ES-I3 (cell line): ENCODE measurements around the gene MOK.
A peak's percentile ranks its signal among the peaks of the same experiment; 100 is the strongest.
"Not testable (repeated sequence)": the region's sequence is repeated elsewhere in the genome, so short reads cannot be mapped to it uniquely, and the experiment has no call there.

ENCODE experiments used
- H3K36me3 ChIP-seq: 2 replicates; pipeline ENCODE4 v1.6.1; 2013; ENCODE audit warnings: mild to moderate bottlenecking, low read length, control low read depth, moderate library complexity; ENCODE audit not compliant: insufficient read depth
- H3K4me1 ChIP-seq: 2 replicates; pipeline ENCODE4 v1.6.1; 2013; ENCODE audit warnings: mild to moderate bottlenecking, control low read depth, low read length; ENCODE audit not compliant: insufficient read depth
- H3K9ac ChIP-seq: 2 replicates; pipeline ENCODE4 v1.6.1; 2013; ENCODE audit warnings: low read depth, mild to moderate bottlenecking, low read length, moderate library complexity
- H3K9me3 ChIP-seq: 2 replicates; pipeline ENCODE4 v1.6.1; 2013; ENCODE audit warnings: mild to moderate bottlenecking, low read length, moderate library complexity; ENCODE audit not compliant: control insufficient read depth, insufficient read depth

Gene MOK

DNA sequence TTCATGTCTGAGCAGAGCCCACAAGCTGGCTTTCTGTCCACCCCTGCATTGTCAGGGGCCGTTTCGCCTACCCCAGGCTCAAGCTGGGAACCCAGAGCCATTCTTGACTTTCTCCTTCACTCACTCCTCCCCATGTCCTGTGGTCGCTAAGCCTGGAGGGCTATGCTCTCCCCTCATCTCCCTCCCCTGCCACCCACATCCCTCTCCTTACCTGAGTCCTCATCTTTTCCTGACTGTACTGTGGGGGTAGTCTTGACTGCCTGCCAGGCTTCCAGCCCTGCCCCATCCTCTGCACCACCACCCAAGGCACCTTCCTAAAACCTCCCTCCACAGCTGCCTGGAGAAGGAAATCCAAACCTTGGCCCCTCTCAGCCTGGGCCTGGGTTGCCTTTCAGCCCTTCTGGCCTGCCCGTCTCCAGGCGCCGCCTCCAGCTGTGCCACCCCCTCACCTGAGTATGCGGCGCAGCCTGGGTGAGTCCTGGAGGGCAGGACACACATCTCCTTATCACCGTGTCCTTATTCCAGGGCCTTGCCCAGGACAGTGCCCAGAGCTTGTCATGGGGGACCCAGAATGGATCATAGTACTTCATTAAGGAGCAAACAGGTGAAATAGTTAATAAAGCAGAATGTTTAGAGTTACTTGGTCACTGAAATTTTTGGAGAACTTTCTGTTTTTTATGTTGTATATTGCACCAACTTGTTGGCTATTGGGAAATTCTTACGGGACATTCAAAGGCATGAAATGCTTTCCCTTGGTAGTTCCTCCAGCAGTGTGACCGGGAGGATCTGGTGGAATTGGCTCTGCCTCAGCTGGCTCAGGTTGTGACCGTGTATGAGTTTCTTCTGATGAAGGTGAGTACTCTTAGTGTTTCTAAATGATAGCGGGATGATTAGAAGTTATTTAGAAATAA, 29.1 kb upstream of the MOK start:
- H3K9me3 ChIP-seq: no peaks in the 10 kb centered on the region
- no peak overlapping the region for H3K9ac ChIP-seq
- H3K36me3 ChIP-seq: peaks cover 19% of the 10 kb centered on the region
- H3K4me1 ChIP-seq: 0 out of 2 replicates have a peak, but pooled peaks cover 3% of the 10 kb centered on the region

DNA sequence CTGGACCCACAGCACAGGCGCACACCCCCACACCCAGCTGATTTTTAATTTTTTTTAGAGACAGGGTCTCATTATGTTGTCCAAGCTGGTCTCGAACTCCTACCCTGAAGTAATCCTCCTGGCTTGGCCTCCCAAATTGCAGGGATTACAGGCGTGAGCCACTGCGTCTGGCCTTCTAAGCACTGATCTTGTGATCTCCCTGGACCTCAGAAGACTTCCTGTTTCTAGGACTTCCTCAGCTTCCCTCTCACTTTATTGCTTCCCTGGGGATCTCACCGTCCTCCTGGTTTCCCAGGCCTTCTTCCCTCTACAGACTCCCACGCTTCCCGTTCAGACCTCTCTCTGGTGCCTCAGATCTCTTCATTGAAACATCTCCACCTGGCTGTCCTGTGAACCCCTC, 28.4 kb upstream of the MOK start:
- Histone ChIP-seq H3K9me3 (no peaks in the 10 kb centered on the region), H3K9ac (no peak overlapping the region), H3K4me1 (no peaks in the 10 kb centered on the region), H3K36me3 (peaks cover 14% of the 10 kb centered on the region)

DNA sequence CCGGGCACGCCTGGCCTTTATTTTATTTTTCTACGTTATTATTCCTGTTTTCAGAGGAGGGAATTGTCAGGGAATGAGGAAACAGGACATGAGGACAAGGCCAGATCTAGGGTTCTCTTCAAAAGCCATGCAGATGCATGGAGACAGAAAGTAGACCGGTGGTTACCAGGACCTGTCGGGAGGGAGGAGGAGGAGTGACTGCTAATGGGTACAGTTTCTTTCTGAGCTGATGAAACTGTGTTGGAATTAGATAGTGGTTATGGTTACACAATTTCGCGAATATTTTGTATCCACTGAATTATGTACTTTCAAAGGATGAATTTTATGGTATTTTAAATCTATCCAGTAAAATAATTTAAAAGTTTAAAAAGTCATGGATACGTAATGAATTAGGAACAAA, 25.8 kb upstream of the MOK start:
- Histone ChIP-seq H3K4me1 (no peaks in the 10 kb centered on the region), H3K9me3 (no peaks in the 10 kb centered on the region), H3K9ac (no peak overlapping the region), H3K36me3 (peaks cover 7% of the 10 kb centered on the region; the same call in 1 of the 2 replicates)

DNA sequence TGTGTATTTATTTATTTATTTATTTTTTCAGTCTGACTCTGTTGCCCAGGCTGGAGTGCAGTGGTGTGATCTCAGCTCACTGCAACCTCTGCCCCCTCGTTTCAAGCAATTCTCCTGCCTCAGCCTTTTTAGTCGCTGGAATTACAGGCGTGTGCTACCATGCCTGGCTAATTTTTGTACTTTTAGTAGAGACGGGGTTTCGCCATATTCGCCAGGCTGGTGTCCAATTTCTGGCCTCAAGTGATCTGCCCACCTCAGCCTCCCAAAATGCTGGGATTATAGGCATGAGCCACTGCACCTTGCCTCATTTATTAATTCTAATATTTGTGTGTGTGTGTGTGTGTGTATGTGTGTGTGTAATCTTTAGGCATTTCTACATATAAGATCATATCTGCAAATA, 24.4 kb upstream of the MOK start:
- H3K36me3 ChIP-seq, H3K9ac ChIP-seq, H3K4me1 ChIP-seq: not testable (repeated sequence)

DNA sequence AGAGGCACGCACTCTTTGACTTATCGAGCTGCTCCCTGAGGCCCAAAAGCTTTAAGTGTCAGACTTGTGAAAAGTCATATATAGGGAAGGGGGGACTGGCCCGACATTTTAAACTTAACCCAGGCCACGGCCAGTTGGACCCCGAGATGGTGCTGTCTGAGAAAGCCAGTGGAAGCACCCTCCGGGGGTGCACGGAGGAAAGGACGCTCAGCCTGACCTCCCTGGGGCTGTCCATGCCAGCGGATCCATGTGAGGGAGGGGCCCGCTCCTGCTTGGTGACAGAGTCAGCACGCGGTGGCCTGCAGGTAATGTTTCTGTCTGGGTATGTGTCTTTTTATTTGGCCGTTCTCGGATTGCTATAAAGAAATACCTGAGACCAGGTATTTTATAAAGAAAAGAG, 21.6 kb upstream of the MOK start:
- Histone ChIP-seq H3K9ac (no peak overlapping the region), H3K36me3 (no peaks in the 10 kb centered on the region), H3K4me1 (no peaks in the 10 kb centered on the region), H3K9me3 (no peaks in the 10 kb centered on the region)

More for the DNA sequence above, 24.4 kb upstream of the MOK start:
- H3K9me3 ChIP-seq: not testable (repeated sequence)

DNA sequence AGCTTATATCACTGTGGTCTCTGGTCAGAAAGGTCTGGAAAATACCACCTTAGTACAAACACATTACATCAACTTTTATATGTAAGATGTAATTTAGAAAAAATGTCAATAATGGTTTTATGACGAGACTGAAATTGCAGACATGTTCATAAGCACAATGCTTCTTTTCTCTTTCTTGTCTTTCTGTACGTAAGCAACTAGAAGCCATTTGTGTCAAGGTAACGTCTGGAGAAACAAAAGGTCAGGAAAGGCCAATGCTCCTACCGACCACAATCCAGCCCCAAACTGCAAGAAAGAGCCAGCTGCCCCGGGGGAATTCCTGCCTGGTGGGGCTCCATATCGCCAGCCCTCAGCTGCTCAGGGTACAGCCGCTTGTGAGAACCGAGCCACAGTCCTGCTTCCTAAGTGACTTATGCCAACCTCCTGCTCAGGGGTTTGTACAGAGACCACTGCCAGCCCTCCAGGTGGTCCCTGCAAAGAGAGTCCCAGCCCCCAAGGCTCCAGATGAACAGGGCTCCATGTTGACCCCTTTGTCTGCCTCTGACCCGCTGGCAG, 20.9 kb upstream of the MOK start:
- no peaks in the 10 kb centered on the region for H3K4me1 ChIP-seq
- H3K36me3 ChIP-seq: no peaks in the 10 kb centered on the region
- H3K9me3 ChIP-seq: no peaks in the 10 kb centered on the region
- no peak overlapping the region for H3K9ac ChIP-seq

DNA sequence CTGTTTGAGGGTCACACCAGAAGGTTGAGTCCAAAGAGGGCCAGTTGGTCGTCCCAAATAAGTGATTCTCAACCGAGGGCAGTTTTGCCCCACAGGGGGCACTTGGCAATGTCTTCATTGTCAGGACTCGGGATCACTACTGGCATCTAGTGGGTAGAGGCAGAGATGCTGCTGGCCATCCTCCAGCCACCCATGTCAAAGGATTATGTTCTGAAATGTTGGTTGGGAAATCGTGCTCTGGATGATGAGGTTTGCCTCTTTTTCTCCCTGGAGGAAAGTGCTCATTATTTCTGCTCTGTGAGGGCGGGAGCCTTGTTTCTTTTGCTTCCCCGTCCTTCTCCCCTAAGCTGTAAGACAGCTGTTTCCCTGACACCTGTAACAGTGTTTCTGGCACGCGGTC, 18.1 kb upstream of the MOK start:
- Histone ChIP-seq H3K36me3 (no peaks in the 10 kb centered on the region), H3K9ac (no peak overlapping the region), H3K4me1 (peaks cover 5% of the 10 kb centered on the region; the same call in 1 of the 2 replicates), H3K9me3 (no peaks in the 10 kb centered on the region)

DNA sequence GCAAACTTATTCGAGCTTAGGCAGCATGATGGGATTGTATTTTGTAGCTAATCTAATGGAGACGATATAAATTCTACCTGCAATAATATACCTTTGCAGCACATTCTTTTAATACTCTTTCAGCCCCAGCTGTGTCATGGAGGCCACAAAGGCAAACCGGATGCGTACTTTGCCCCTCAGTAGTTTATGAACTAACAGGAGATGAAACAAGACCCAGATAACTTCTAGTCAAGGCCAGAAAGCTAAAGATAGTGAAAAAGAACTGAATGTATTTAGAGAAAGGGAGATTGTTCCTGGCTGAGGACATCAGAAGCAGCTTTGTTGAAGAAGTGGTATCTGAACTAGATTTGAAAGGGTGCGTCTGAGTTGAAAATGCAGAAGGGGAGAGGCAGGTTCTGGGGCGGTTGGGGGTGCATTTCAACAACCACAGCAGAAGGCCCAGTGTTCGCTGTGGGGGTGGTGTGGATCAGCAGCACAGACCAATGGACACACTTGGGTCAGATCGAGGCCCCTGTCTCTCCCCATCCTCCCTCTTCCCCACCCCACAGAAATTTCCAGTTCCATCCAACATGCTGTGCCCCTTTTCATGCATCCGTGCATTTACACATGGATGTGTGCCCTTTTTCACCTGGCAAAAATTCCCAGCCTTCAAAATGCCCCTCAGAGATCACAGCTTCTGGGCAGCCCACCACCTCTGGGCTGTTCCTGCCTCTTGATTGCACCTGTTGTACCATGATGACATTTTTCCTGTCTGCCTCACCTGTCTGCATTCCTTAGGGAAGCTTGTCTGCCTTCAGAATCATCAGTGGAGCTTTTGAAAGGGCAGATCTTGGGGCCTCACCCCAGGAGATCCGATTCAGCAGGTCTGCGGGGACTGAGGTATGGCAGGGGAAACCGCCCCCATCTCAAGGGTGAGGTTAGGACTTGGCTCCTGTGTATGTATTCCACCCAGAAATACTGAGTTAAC, 16.8 kb upstream of the MOK start:
- Histone ChIP-seq H3K4me1 (peaks cover 5% of the 10 kb centered on the region; the same call in 1 of the 2 replicates), H3K9ac (no peak overlapping the region), H3K36me3 (no peaks in the 10 kb centered on the region), H3K9me3 (no peaks in the 10 kb centered on the region)

DNA sequence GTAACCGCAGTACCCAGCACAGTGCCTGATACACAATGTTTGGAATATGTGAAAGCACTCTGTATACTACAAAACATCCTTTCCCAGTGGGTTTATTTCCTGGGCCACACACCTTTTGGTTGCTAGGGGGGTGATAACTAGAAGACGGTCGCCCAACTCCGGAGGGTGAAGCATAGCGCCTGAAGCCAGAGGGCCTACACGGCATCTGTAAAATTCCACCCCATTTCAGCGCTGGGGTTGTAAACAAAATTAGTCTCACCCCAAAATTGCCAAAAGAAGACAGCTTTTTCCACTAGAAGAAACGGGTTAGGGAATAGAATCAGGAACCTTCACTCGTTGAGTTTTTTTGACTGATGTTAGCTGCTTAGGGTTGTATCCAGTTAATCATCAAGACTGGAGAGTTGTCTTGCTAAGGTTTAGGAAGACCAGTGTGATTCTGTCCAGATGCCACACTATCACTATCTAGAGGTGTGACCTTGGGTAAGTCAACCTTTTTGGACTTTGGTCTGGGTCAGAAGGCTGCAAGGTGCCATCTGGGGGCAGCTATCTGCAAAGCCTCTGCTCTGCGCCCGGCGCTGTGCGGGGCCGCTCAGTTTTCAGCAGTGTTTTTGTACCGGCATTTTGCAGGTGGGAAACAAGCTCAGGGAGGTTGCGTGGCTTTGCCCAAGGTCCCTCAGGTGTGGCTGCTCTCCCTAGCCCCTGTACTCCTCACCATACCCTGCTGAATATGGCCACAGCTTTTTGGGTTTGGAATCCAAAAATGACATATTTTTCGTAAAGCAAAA, 15.9 kb upstream of the MOK start:
- H3K4me1 ChIP-seq: peaks cover 5% of the 10 kb centered on the region; the same call in 1 of the 2 replicates
- peak overlapping the region; percentile 93; the same call in 1 of the 2 replicates for H3K9ac ChIP-seq
- no peaks in the 10 kb centered on the region for H3K36me3 ChIP-seq
- no peaks in the 10 kb centered on the region for H3K9me3 ChIP-seq

DNA sequence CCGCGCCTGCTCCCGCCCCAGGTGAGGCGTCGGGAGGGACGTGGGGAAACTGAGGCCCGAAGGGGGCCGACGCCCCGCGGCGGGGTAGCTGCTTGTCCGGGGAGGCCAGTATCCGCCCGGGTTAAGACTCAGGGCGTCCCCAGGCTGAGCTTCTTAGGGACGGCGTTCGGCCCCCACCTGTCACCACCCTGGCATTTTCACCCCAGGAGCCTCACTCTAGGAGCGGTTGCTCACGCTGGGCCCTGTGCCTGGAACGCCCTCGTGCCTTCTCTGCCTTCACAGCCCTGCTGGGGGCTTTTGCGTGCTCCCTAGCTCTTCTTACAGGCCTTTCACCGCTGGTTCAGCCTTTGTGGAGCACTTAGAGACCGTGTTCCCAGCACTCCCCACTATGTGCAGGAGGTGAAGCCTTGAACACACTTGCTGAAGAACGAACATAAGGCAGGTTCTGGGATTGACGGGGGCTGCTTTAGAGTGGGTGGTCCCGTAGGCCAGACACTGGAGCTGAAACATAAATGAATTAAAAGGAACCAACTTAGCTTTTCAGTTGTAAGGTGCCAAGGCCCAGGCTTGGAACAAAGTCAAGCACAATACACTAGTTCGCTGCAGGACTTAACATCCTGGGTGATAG, 15.2 kb upstream of the MOK start:
- Histone ChIP-seq H3K9ac (peak overlapping the region; percentile 93), H3K4me1 (peaks cover 5% of the 10 kb centered on the region; the same call in 1 of the 2 replicates), H3K9me3 (no peaks in the 10 kb centered on the region), H3K36me3 (no peaks in the 10 kb centered on the region)

DNA sequence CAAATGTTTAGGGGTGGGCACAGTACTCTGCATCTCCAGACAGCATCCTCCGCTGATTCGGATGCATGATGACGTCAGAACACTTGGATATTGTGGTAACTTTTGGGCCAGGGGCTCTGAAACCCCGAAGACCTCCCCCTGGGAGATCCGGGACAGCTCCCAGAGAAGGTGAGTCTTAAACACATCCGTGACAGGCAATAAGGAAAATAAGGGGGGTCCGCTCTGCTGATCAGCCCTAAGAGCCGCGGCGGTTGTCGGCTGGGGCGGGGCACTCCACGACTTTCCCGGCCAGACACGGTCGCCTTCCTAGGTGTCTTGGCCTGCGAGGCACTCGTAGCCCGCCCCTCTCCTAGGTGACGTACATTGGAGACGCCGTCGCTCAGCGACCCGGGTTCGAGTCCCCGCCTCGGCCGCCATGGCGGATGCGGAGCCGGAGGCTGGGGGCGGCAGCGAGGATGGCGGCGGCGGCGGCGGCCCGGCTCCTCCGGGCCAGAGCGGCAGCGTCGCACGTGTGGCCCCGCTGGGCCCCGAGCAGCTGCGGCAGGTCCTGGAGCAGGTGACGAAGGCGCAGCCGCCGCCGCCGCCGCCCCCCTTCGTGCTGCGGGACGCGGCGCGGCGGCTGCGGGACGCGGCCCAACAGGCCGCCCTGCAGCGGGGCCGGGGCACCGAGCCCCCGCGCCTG, 14.5 kb upstream of the MOK start, which contains the start of gene ZNF839:
ZNF839 (plus strand) TSS at position 396 of the 682 bp plus-strand sequence; CDS start at position 416, 20 bp downstream.
- no peaks in the 10 kb centered on the region for H3K9me3 ChIP-seq
- H3K36me3 ChIP-seq: no peaks in the 10 kb centered on the region
- H3K4me1 ChIP-seq: peaks cover 5% of the 10 kb centered on the region; the same call in 1 of the 2 replicates
- H3K9ac ChIP-seq: peak within 1 kb of the TSS; percentile 93

DNA sequence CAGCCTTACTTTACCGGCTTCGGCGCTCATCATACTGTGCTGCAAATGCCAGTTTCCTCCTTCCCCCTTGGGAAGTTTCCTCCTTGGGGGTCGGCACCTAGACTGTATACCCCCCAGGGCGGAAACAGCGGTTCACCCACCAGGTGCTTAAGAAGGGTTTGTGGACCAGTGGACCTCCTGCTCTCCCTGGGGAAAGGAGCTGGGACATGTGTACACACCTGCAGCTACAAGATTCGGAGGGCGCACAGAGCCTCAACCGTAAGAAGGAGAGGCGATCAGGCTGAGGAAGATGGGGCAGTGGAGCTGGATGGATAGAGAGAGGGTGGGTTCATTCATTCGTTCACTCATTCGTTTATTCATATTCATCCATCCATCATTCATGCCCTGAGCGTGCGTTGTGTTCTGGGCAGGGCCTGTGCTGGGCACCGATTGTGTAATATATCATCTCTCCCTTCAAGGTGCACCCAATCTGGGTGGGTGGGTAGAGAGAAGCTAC, 13.9 kb upstream of the MOK start:
- H3K36me3 ChIP-seq: no peaks in the 10 kb centered on the region
- no peaks in the 10 kb centered on the region for H3K9me3 ChIP-seq
- peak overlapping the region; percentile 93 for H3K9ac ChIP-seq
- H3K4me1 ChIP-seq: peaks cover 5% of the 10 kb centered on the region; the same call in 1 of the 2 replicates
